ENCODE data around the gene COLEC12.
"Not testable (repeated sequence)": the region's sequence is repeated elsewhere in the genome, so short reads cannot be mapped to it uniquely, and the experiment has no call there.

The COLEC12 gene

DNA sequence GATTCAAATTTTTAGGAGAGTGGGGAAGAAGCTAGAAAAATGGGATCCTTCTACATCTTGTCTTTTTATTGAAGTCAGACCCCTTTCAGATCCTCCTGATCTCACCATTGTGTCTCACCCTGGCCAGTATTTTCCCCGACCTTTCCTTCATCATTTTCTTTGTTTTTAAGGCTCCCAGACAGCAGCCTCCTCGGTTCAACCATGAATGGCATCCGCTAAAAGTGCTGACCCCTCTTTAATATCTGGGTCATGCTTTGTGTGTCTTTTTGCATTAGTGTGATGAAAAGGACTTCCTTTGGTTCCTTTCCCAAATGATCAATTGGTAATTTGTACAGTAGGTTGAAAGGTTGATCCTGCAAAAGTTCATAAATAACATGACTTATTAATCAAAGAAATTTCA lies 205.9 kb downstream of the COLEC12 start:
- no peaks in the 10 kb centered on the region for H3K9me3 ChIP-seq
- no peak overlapping the region for H3K4me3 ChIP-seq (ENCODE audit: low read depth, low read length)
- H3K27me3 ChIP-seq = no peaks in the 10 kb centered on the region
- DNase-seq = no peak
- no peaks in the 10 kb centered on the region for H3K36me3 ChIP-seq
- TF ChIP-seq, protein P1, sequence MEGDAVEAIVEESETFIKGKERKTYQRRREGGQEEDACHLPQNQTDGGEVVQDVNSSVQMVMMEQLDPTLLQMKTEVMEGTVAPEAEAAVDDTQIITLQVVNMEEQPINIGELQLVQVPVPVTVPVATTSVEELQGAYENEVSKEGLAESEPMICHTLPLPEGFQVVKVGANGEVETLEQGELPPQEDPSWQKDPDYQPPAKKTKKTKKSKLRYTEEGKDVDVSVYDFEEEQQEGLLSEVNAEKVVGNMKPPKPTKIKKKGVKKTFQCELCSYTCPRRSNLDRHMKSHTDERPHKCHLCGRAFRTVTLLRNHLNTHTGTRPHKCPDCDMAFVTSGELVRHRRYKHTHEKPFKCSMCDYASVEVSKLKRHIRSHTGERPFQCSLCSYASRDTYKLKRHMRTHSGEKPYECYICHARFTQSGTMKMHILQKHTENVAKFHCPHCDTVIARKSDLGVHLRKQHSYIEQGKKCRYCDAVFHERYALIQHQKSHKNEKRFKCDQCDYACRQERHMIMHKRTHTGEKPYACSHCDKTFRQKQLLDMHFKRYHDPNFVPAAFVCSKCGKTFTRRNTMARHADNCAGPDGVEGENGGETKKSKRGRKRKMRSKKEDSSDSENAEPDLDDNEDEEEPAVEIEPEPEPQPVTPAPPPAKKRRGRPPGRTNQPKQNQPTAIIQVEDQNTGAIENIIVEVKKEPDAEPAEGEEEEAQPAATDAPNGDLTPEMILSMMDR (IDR thresholded peaks at IDR 0.05; ENCODE audit: low read depth, low read length) = no peak
- H3K4me1 ChIP-seq = no peaks in the 10 kb centered on the region

DNA sequence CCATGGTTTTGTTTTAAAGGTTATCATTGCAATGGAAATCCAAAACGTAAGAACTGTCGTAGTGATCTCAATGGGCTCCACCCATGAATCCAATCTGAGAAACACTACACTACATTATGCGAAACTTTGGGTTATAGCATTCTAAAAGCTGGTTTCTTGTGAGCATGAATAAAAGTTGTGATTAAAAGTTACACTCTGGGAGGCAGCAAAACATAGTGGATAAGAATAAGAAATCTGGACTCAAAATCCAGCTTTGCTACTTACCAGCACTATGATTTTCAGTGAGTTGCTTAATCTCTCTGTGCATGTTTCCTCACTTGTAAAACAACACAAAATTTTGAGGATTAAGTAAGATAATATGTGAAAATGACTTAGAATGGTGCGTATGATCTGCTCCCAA lies 207.0 kb downstream of the COLEC12 start:
- Histone ChIP-seq H3K36me3 (no peaks in the 10 kb centered on the region), H3K4me1 (no peaks in the 10 kb centered on the region), H3K4me3 (ENCODE audit: low read depth, low read length) (no peak overlapping the region), H3K27me3 (no peaks in the 10 kb centered on the region), H3K9me3 (no peaks in the 10 kb centered on the region)
- TF ChIP-seq, protein P1 (IDR thresholded peaks at IDR 0.05; ENCODE audit: low read depth, low read length) = no peak
- DNase-seq = no peak

DNA sequence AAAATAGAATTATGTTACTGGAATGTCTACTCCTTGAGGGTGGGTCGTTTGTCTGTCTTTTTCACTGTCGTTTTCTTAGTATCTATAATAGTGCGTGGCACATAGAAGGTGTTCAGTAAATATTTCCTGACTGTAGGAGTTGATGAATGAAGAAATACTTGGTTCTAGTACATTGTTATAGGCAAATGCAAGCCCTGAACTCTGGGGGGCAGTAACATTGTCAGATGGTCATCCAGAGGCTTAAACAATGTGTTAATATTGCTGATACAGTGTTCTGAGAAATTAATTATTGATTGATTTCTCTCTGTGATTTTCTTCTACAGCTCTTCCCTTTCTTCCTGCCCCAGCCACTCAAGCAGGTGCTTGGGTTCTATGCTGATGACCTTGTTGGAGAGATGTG lies 208.2 kb downstream of the COLEC12 start:
- Histone ChIP-seq H3K4me3 (ENCODE audit: low read depth, low read length) (no peak overlapping the region), H3K9me3 (no peaks in the 10 kb centered on the region), H3K36me3 (no peaks in the 10 kb centered on the region), H3K27me3 (no peaks in the 10 kb centered on the region), H3K4me1 (no peaks in the 10 kb centered on the region)
- no peak for DNase-seq
- TF ChIP-seq, protein P1 (IDR thresholded peaks at IDR 0.05; ENCODE audit: low read depth, low read length) = peak; percentile 24; the same call in 1 of the 2 replicates

DNA sequence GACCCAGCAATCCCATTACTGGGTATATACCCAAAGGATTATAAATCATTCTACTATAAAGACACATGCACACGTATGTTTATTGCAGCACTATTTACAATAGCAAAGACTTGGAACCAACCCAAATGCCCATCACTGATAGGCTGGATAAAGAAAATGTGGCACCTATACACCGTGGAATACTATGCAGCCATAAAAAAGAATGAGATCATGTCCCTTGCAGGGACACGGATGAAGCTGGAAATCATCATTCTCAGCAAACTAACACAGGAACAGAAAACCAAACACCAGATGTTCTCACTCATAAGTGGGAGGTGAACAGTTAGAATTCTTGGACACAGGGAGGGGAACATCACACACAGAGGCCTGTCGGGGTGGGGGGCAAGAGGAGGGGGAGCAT lies 210.5 kb downstream of the COLEC12 start:
- not testable (repeated sequence) for DNase-seq; H3K9me3 ChIP-seq; H3K4me3 ChIP-seq (ENCODE audit: low read depth, low read length); H3K36me3 ChIP-seq; H3K27me3 ChIP-seq; H3K4me1 ChIP-seq

DNA sequence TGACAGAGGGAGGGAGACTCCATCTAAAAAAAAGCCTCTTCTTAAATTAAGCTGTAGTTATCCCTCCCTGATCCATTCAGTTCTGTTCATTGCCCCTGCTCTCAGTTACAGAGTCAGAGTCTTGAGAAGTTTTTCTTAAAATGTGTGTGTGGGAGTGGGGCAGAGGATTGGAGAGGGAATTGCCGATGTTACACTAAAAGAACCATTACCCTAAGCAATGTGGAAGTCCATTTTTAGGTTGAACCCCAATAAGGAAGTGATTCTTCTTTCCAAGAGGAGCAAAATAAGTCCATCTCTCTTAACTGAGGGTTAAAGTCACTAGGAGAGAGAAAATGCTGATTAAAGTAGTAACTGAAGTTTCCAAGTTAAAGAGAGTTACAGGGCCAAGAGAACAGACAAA lies 211.5 kb downstream of the COLEC12 start:
- Histone ChIP-seq H3K4me1 (no peaks in the 10 kb centered on the region), H3K27me3 (no peaks in the 10 kb centered on the region), H3K9me3 (no peaks in the 10 kb centered on the region), H3K4me3 (ENCODE audit: low read depth, low read length) (no peak overlapping the region), H3K36me3 (no peaks in the 10 kb centered on the region)
- no peak for DNase-seq
- TF ChIP-seq, protein P1 (IDR thresholded peaks at IDR 0.05; ENCODE audit: low read depth, low read length) = no peak

DNA sequence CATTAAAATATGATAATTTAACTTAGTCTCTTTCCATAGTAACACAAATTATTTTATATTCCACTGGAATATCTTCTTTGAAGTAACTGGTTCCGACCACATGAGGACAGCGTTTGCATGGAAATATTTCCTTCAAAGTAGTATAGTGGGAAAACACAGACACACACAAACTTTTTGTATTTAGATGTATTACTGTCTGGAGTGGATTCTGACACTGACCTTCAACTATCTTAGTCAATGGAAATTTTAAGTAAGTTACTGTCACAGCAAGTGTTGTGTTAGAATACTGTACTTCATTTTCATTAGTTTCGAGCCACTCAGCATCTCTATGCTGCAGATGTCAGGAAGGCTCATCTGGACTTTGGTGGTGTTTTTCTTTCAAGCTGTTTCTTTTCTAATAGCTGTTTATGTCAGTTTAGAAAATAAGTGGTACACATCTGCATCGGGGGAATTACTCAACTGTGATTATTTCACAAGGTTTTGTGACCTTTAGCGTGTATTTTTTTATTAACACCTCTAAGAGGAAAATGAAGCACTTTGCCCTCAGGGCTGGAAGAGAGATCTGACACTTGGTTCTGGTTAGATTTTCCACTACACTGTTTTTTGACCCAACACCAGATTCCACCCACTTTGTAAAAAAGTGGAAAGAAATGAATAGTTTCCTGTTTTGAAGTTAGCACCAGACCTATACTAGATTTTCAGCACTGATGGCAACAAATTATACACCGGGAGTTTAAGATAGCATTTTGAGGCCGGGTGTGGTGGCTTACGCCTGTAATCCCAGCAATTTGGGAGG lies 213.8 kb downstream of the COLEC12 start:
- Histone ChIP-seq H3K27me3 (no peaks in the 10 kb centered on the region), H3K36me3 (no peaks in the 10 kb centered on the region), H3K9me3 (no peaks in the 10 kb centered on the region), H3K4me3 (ENCODE audit: low read depth, low read length) (no peak overlapping the region), H3K4me1 (no peaks in the 10 kb centered on the region)
- DNase-seq = no peak
- TF ChIP-seq, protein P1 (IDR thresholded peaks at IDR 0.05; ENCODE audit: low read depth, low read length) = peak; percentile 60
